ENCODE measurements around the gene RNF123.

Gene RNF123

DNA sequence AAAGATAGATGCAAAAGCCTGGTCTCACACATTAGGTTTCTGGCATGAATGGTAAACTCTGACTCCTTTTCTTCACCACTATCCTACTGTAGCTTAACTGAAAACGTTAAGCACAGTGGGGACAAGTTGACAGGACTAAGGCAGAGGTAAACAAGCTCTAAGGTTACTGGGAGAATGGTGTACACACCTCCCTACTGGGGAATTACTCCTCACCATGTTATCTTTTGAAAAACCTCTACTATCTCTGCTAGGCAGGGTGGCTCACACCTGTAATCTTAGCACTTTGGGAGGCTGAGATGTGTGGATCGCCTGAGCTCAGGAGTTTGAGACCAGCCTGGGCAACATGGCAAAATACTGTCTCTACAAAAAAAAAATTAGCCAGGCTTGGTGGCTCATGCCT is 67.8 kb downstream of the RNF123 start:
- no peak for DNase-seq

- no peak for DNase-seq
Observed at GRCh38 chr3:49759226-49759625, 69.9 kb downstream of the RNF123 start.

GRCh38 chr3:49761661-49762060 is 72.3 kb downstream of the RNF123 start:
- DNase-seq, result no peak

GRCh38 chr3:49763981-49764380 is 74.6 kb downstream of the RNF123 start:
- no peak for DNase-seq

GRCh38 chr3:49769286-49769915 is 80.0 kb downstream of the RNF123 start:
- no peak for DNase-seq

GRCh38 chr3:49769926-49770325 is 80.6 kb downstream of the RNF123 start:
- DNase-seq, result no peak
